GM23338 (cell line): ENCODE results near the gene RHOBTB3. TPM values are rescaled to one million over a fixed set of nuclear protein-coding genes. Genes with fewer than 3 reads are reported as not detected.

ENCODE experiments used
- ATAC-seq: fragments of 200-7000 bp; cut with Tn5 transposase; 3 replicates; pipeline ENCODE4 v1.9.1; 2020
- DNase-seq: peaks from one replicate; pipeline ENCODE4 v3.0.0-alpha.2; 2015; ENCODE audit warnings: low spot score
- H2AFZ ChIP-seq: fragments of 200-600 bp; sonication (generic); 2 replicates; pipeline ENCODE4 v1.8.0; 2016; ENCODE audit warnings: antibody characterized with exemption, mild to moderate bottlenecking, moderate library complexity
- H3F3A ChIP-seq: fragments of 200-600 bp; sonication (generic); replicated peaks from 2 replicates; pipeline ENCODE4 v1.8.0; 2017; ENCODE audit warnings: antibody characterized with exemption, mixed run types, low read depth
- H3K27ac ChIP-seq: fragments of 200-600 bp; sonication (generic); 2 replicates; pipeline ENCODE4 v1.6.1; 2016; ENCODE audit warnings: low read depth
- H3K27me3 ChIP-seq: fragments of 200-600 bp; sonication (generic); 2 replicates; pipeline ENCODE4 v1.8.0; 2016; ENCODE audit warnings: mild to moderate bottlenecking, mixed run types, moderate library complexity; ENCODE audit not compliant: insufficient read depth
- H3K36me3 ChIP-seq: fragments of 200-600 bp; sonication (generic); 2 replicates; pipeline ENCODE4 v1.8.0; 2016; ENCODE audit warnings: mild to moderate bottlenecking; ENCODE audit not compliant: insufficient read depth
- H3K4me1 ChIP-seq: fragments of 200-600 bp; sonication (generic); 2 replicates; pipeline ENCODE4 v1.8.0; 2016; ENCODE audit warnings: mild to moderate bottlenecking, moderate library complexity; ENCODE audit not compliant: insufficient read depth
- H3K4me2 ChIP-seq: fragments of 200-600 bp; sonication (generic); 2 replicates; pipeline ENCODE4 v1.7.1; 2017; ENCODE audit warnings: mixed run types
- H3K4me3 ChIP-seq: fragments of 200-600 bp; sonication (generic); 2 replicates; pipeline ENCODE4 v1.6.1; 2016; ENCODE audit warnings: mixed run types
- H3K79me2 ChIP-seq: fragments of 200-600 bp; sonication (generic); replicated peaks from 2 replicates; pipeline ENCODE4 v1.8.0; 2017; ENCODE audit warnings: mild to moderate bottlenecking; ENCODE audit not compliant: insufficient read depth
- H3K9me2 ChIP-seq: fragments of 200-600 bp; sonication (generic); 2 replicates; pipeline ENCODE4 v1.8.0; 2017; ENCODE audit not compliant: insufficient read depth
- H4K20me1 ChIP-seq: fragments of 200-600 bp; sonication (generic); replicated peaks from 2 replicates; pipeline ENCODE4 v1.8.0; 2017; ENCODE audit warnings: mild to moderate bottlenecking; ENCODE audit not compliant: insufficient read depth
- H3K27ac Mint-ChIP-seq: 2 replicates; pipeline ENCODE4 v1.8.0; 2020; ENCODE audit warnings: inconsistent platforms, mild to moderate bottlenecking, moderate library complexity, mixed read lengths
- H3K27me3 Mint-ChIP-seq: 3 replicates; pipeline ENCODE4 v1.8.0; 2022; ENCODE audit warnings: low read depth, mild to moderate bottlenecking, moderate library complexity, mixed read lengths, inconsistent platforms; ENCODE audit not compliant: insufficient read depth, poor library complexity
- H3K36me3 Mint-ChIP-seq: 3 replicates; pipeline ENCODE4 v1.8.0; 2021; ENCODE audit warnings: low read depth, mild to moderate bottlenecking, inconsistent platforms, moderate library complexity, mixed read lengths
- H3K4me1 Mint-ChIP-seq: 3 replicates; pipeline ENCODE4 v1.8.0; 2020; ENCODE audit warnings: mild to moderate bottlenecking, inconsistent platforms, mixed read lengths
- H3K4me3 Mint-ChIP-seq: 3 replicates; pipeline ENCODE4 v1.8.0; 2021; ENCODE audit warnings: moderate library complexity, mild to moderate bottlenecking, inconsistent platforms, mixed read lengths
- H3K9me3 Mint-ChIP-seq: 3 replicates; pipeline ENCODE4 v1.8.0; 2020; ENCODE audit warnings: moderate library complexity, mild to moderate bottlenecking, inconsistent platforms, mixed read lengths
- CREB1 ChIP-seq: fragments of 250-450 bp; sonication (Bioruptor Pico); IDR thresholded peaks from 2 replicates; pipeline ENCODE4 v1.5.0; 2020; ENCODE audit warnings: low read depth, mild to moderate bottlenecking, moderate library complexity
- EZH2 ChIP-seq: fragments of 200-600 bp; sonication (generic); IDR thresholded peaks from one replicate; pipeline ENCODE4 v1.8.0; 2017; ENCODE audit warnings: antibody characterized with exemption, mild to moderate bottlenecking, low read depth; ENCODE audit not compliant: unreplicated experiment
- EZH2phosphoT487 ChIP-seq: fragments of 200-600 bp; sonication (generic); IDR thresholded peaks from one replicate; pipeline ENCODE4 v1.8.1; 2018; ENCODE audit warnings: antibody characterized with exemption; ENCODE audit not compliant: unreplicated experiment
- JUNB ChIP-seq: IDR thresholded peaks from one replicate; pipeline ENCODE4 v1.6.1; 2016; ENCODE audit warnings: antibody characterized with exemption; ENCODE audit not compliant: unreplicated experiment
- NANOG ChIP-seq: IDR thresholded peaks from 2 replicates; pipeline ENCODE4 v1.6.1; 2016; ENCODE audit warnings: antibody characterized with exemption, borderline replicate concordance
- POLR2AphosphoS5 ChIP-seq: IDR thresholded peaks from 2 replicates; pipeline ENCODE4 v1.6.1; 2016; ENCODE audit warnings: antibody characterized with exemption, low read depth
- STAT1 ChIP-seq: IDR thresholded peaks from one replicate; pipeline ENCODE4 v1.6.1; 2016; ENCODE audit warnings: antibody characterized with exemption; ENCODE audit not compliant: unreplicated experiment
- ZNF114 ChIP-seq: fragments of 250-450 bp; sonication (Bioruptor Pico); IDR thresholded peaks from 2 replicates; pipeline ENCODE4 v1.5.0; 2020; ENCODE audit warnings: mild to moderate bottlenecking, moderate library complexity
- ZNF331 ChIP-seq: fragments of 250-450 bp; sonication (Bioruptor Pico); IDR thresholded peaks from 2 replicates; pipeline ENCODE4 v1.5.0; 2020; ENCODE audit warnings: low read depth, mild to moderate bottlenecking, moderate library complexity
- polyA plus RNA-seq: library from polyadenylated mRNA; unstranded; fragments of >200 nt; fragmentation: Nextera tagmentation; extraction: Ambion mirVana; gene quantifications from 2 replicates; pipeline ENCODE4 v1.2.1, GENCODE V29; 2016
- total RNA-seq: library from RNA; depleted of rRNA; stranded (reverse); fragments of >200 nt; shearing (Covaris generic); gene quantifications from 2 replicates; pipeline ENCODE4 v1.2.3, GENCODE V29; 2014
- TF ChIP-seq, protein P1 (sequence below): fragments of 250-450 bp; sonication (Bioruptor Pico); IDR thresholded peaks from 2 replicates; pipeline ENCODE4 v1.5.0; 2020; ENCODE audit warnings: mild to moderate bottlenecking, moderate library complexity
- TF ChIP-seq, protein P2 (sequence below): IDR thresholded peaks from 2 replicates; pipeline ENCODE4 v1.6.1; 2016; ENCODE audit warnings: antibody characterized with exemption
- TF ChIP-seq, protein P3 (sequence below): IDR thresholded peaks from one replicate; pipeline ENCODE4 v1.6.1; 2018; ENCODE audit warnings: antibody characterized with exemption; ENCODE audit not compliant: unreplicated experiment
- TF ChIP-seq, protein P4 (sequence below), 2 experiments: fragments of 200-600 bp in 1 of 2; sonication (generic) in 1 of 2; conservative IDR thresholded peaks; 2 replicates each; pipeline versions ENCODE4 v1.5.1 to v1.6.1; 2016 to 2017; ENCODE audit warnings: antibody characterized with exemption in 2 of 2, low read depth in 2 of 2, mild to moderate bottlenecking in 2 of 2, moderate library complexity in 1 of 2

Gene RHOBTB3
- total and polyA plus RNA-seq, 2 experiments from 2014 or later: 10.0 to 13.4 TPM

DNA sequence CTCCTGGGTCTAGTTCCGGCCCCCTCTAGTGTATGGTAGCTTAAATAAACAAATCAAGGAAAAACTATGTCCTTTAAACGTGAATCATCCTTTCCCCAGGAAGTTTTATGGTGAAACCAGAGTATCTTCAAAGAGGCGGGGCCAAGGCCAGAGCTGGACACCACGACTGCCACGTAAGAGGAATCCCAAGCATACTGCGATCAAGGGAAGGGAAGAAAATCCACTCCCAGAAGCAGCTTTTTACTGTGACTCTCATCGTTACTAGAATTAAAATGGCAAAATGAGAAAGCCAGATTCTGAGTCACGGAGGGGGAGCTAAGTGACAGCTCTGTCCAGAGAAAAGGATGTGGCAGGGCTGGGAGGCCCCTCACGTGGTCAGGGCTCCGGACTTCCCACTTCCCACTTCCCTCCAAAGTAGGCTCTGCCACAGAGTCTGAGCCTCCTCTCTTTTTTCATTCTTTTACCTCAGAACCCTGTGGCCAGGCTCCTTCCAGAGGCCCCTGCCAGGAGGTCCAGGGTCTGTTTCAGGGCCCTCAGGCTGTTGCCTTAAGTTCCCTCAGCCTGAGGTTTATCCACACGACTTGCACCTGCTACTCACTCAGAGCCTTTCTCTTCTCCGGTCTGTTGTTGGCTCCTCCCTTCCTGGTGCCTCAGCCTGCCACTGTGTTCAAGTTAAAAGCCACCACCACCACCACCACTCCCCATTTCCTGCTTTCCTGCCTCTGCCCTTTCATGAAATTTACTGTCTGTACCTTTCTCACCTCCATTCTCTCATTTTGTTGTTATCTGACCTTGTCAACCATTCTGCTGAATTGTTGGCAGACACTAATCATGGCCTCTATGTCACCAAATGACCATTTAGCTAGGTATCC, 92.8 kb downstream of the RHOBTB3 start:
- peaks cover 6% of the 10 kb centered on the region for H3K27me3 Mint-ChIP-seq
- Histone ChIP-seq H2AFZ (peak overlapping the region; percentile 97), H3K27ac (no peak overlapping the region)

More for the DNA sequence above, 92.8 kb downstream of the RHOBTB3 start:
- Histone ChIP-seq H3K4me1 (peaks cover 21% of the 10 kb centered on the region), H3K4me2 (peak overlapping the region; percentile 84; the same call in 1 of the 2 replicates), H3F3A (no peaks in the 10 kb centered on the region), H3K9me2 (no peaks in the 10 kb centered on the region), H3K36me3 (no peaks in the 10 kb centered on the region), H3K4me3 (no peak overlapping the region), H3K79me2 (0 out of 2 replicates have a peak, but pooled peaks cover 2% of the 10 kb centered on the region), H4K20me1 (no peaks in the 10 kb centered on the region), H3K27me3 (no peaks in the 10 kb centered on the region)
- H3K36me3 Mint-ChIP-seq: no peaks in the 10 kb centered on the region
- H3K9me3 Mint-ChIP-seq: no peaks in the 10 kb centered on the region
- H3K27ac Mint-ChIP-seq: no peak overlapping the region; the same call in 1 of the 2 replicates
- ATAC-seq: no peak
- H3K4me3 Mint-ChIP-seq: peak overlapping the region; percentile 12; the same call in 1 of the 3 replicates
- DNase-seq: peak; percentile 24
- TF ChIP-seq, protein P1, sequence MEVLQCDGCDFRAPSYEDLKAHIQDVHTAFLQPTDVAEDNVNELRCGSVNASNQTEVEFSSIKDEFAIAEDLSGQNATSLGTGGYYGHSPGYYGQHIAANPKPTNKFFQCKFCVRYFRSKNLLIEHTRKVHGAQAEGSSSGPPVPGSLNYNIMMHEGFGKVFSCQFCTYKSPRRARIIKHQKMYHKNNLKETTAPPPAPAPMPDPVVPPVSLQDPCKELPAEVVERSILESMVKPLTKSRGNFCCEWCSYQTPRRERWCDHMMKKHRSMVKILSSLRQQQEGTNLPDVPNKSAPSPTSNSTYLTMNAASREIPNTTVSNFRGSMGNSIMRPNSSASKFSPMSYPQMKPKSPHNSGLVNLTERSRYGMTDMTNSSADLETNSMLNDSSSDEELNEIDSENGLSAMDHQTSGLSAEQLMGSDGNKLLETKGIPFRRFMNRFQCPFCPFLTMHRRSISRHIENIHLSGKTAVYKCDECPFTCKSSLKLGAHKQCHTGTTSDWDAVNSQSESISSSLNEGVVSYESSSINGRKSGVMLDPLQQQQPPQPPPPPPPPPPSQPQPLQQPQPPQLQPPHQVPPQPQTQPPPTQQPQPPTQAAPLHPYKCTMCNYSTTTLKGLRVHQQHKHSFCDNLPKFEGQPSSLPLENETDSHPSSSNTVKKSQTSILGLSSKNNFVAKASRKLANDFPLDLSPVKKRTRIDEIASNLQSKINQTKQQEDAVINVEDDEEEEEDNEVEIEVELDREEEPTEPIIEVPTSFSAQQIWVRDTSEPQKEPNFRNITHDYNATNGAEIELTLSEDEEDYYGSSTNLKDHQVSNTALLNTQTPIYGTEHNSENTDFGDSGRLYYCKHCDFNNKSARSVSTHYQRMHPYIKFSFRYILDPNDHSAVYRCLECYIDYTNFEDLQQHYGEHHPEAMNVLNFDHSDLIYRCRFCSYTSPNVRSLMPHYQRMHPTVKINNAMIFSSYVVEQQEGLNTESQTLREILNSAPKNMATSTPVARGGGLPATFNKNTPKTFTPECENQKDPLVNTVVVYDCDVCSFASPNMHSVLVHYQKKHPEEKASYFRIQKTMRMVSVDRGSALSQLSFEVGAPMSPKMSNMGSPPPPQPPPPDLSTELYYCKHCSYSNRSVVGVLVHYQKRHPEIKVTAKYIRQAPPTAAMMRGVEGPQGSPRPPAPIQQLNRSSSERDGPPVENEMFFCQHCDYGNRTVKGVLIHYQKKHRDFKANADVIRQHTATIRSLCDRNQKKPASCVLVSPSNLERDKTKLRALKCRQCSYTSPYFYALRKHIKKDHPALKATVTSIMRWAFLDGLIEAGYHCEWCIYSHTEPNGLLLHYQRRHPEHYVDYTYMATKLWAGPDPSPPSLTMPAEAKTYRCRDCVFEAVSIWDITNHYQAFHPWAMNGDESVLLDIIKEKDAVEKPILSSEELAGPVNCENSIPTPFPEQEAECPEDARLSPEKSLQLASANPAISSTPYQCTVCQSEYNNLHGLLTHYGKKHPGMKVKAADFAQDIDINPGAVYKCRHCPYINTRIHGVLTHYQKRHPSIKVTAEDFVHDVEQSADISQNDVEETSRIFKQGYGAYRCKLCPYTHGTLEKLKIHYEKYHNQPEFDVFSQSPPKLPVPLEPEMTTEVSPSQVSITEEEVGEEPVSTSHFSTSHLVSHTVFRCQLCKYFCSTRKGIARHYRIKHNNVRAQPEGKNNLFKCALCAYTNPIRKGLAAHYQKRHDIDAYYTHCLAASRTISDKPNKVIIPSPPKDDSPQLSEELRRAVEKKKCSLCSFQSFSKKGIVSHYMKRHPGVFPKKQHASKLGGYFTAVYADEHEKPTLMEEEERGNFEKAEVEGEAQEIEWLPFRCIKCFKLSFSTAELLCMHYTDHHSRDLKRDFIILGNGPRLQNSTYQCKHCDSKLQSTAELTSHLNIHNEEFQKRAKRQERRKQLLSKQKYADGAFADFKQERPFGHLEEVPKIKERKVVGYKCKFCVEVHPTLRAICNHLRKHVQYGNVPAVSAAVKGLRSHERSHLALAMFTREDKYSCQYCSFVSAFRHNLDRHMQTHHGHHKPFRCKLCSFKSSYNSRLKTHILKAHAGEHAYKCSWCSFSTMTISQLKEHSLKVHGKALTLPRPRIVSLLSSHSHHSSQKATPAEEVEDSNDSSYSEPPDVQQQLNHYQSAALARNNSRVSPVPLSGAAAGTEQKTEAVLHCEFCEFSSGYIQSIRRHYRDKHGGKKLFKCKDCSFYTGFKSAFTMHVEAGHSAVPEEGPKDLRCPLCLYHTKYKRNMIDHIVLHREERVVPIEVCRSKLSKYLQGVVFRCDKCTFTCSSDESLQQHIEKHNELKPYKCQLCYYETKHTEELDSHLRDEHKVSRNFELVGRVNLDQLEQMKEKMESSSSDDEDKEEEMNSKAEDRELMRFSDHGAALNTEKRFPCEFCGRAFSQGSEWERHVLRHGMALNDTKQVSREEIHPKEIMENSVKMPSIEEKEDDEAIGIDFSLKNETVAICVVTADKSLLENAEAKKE: no peak
- no peak for TF ChIP-seq EZH2
- no peak for TF ChIP-seq EZH2phosphoT487
- TF ChIP-seq POLR2AphosphoS5: no peak
- TF ChIP-seq, protein P2, sequence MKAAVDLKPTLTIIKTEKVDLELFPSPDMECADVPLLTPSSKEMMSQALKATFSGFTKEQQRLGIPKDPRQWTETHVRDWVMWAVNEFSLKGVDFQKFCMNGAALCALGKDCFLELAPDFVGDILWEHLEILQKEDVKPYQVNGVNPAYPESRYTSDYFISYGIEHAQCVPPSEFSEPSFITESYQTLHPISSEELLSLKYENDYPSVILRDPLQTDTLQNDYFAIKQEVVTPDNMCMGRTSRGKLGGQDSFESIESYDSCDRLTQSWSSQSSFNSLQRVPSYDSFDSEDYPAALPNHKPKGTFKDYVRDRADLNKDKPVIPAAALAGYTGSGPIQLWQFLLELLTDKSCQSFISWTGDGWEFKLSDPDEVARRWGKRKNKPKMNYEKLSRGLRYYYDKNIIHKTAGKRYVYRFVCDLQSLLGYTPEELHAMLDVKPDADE: no peak
- no peak for TF ChIP-seq STAT1
- TF ChIP-seq, protein P3, sequence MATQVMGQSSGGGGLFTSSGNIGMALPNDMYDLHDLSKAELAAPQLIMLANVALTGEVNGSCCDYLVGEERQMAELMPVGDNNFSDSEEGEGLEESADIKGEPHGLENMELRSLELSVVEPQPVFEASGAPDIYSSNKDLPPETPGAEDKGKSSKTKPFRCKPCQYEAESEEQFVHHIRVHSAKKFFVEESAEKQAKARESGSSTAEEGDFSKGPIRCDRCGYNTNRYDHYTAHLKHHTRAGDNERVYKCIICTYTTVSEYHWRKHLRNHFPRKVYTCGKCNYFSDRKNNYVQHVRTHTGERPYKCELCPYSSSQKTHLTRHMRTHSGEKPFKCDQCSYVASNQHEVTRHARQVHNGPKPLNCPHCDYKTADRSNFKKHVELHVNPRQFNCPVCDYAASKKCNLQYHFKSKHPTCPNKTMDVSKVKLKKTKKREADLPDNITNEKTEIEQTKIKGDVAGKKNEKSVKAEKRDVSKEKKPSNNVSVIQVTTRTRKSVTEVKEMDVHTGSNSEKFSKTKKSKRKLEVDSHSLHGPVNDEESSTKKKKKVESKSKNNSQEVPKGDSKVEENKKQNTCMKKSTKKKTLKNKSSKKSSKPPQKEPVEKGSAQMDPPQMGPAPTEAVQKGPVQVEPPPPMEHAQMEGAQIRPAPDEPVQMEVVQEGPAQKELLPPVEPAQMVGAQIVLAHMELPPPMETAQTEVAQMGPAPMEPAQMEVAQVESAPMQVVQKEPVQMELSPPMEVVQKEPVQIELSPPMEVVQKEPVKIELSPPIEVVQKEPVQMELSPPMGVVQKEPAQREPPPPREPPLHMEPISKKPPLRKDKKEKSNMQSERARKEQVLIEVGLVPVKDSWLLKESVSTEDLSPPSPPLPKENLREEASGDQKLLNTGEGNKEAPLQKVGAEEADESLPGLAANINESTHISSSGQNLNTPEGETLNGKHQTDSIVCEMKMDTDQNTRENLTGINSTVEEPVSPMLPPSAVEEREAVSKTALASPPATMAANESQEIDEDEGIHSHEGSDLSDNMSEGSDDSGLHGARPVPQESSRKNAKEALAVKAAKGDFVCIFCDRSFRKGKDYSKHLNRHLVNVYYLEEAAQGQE: no peak
- no peak for TF ChIP-seq ZNF114 (CRISPR knock-in tag)
- TF ChIP-seq CREB1 (CRISPR knock-in tag): no peak
- no peak for TF ChIP-seq JUNB
- TF ChIP-seq, protein P4, sequence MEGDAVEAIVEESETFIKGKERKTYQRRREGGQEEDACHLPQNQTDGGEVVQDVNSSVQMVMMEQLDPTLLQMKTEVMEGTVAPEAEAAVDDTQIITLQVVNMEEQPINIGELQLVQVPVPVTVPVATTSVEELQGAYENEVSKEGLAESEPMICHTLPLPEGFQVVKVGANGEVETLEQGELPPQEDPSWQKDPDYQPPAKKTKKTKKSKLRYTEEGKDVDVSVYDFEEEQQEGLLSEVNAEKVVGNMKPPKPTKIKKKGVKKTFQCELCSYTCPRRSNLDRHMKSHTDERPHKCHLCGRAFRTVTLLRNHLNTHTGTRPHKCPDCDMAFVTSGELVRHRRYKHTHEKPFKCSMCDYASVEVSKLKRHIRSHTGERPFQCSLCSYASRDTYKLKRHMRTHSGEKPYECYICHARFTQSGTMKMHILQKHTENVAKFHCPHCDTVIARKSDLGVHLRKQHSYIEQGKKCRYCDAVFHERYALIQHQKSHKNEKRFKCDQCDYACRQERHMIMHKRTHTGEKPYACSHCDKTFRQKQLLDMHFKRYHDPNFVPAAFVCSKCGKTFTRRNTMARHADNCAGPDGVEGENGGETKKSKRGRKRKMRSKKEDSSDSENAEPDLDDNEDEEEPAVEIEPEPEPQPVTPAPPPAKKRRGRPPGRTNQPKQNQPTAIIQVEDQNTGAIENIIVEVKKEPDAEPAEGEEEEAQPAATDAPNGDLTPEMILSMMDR (conservative IDR thresholded peaks at IDR 0.05; ENCODE audit: low read depth in 2 of 2): no peak
- TF ChIP-seq NANOG: no peak
- no peak for TF ChIP-seq ZNF331 (CRISPR knock-in tag)
- peaks cover 29% of the 10 kb centered on the region for H3K4me1 Mint-ChIP-seq
